SK-N-SH (cell line): Measurements from ENCODE around the gene MYL1. TPM values are rescaled to one million over a fixed set of nuclear protein-coding genes. Genes with fewer than 3 reads are reported as not detected.

Experiments
- CTCF ChIA-PET: fragments of 300-600, 350-600 bp; formaldehyde crosslinking; extraction: SDS; loops from one replicate; lab custom pipeline; 2021; lab: Yijun Ruan, JAX
- POLR2A ChIA-PET: fragments of 350-600 bp; sonication (Branson Sonifier 250); formaldehyde crosslinking; extraction: SDS; loops from one replicate; lab custom pipeline; 2020; ENCODE audit warnings: antibody characterized with exemption, inconsistent platforms; lab: Yijun Ruan, JAX
- DNase-seq: peaks from one replicate; pipeline ENCODE4 v3.0.0; 2012
- H2AFZ ChIP-seq: fragments of 200-600 bp; sonication (generic); 2 replicates; pipeline ENCODE4 v1.8.1; 2016; ENCODE audit warnings: antibody characterized with exemption, mild to moderate bottlenecking, low read depth
- H3F3A ChIP-seq: fragments of 200-600 bp; sonication (generic); replicated peaks from 2 replicates; pipeline ENCODE3; 2016; ENCODE audit warnings: antibody characterized with exemption, mild to moderate bottlenecking; ENCODE audit not compliant: insufficient read depth
- H3K27ac ChIP-seq, 2 experiments: fragments of 200-500 bp in 1 of 2; fragments of 200-600 bp in 1 of 2; sonication (Bioruptor generic) in 1 of 2; sonication (generic), shearing (Covaris generic) in 1 of 2; 2 replicates each; pipeline versions ENCODE4 v1.5.1 to v1.6.1; 2014 to 2016; ENCODE audit warnings: low read depth in 2 of 2, inconsistent platforms in 1 of 2, low read length in 1 of 2, mild to moderate bottlenecking in 1 of 2, mixed read lengths in 1 of 2
- H3K27me3 ChIP-seq: fragments of 200-600 bp; sonication (generic), shearing (Covaris generic); 2 replicates; pipeline ENCODE4 v1.6.1; 2016; ENCODE audit warnings: mixed run types; ENCODE audit not compliant: insufficient read depth
- H3K36me3 ChIP-seq, 2 experiments: fragments of 200-500 bp in 1 of 2; fragments of 200-600 bp in 1 of 2; sonication (Bioruptor generic) in 1 of 2; sonication (generic) in 1 of 2; replicated peaks in 1 of 2; 2 replicates each; pipeline versions ENCODE3 to v1.5.1; 2014 to 2016; ENCODE audit warnings: low read length in 1 of 2, mild to moderate bottlenecking in 1 of 2; ENCODE audit not compliant: insufficient read depth in 2 of 2, control insufficient read depth in 1 of 2
- H3K4me1 ChIP-seq, 2 experiments: fragments of 200-500 bp in 1 of 2; fragments of 200-600 bp in 1 of 2; sonication (Bioruptor generic) in 1 of 2; sonication (generic), shearing (Covaris generic) in 1 of 2; 2 replicates each; pipeline versions ENCODE4 v1.5.1 to v1.6.1; 2014 to 2016; ENCODE audit warnings: low read depth in 1 of 2, low read length in 1 of 2, mixed run types in 1 of 2; ENCODE audit not compliant: insufficient read depth in 2 of 2, control insufficient read depth in 1 of 2
- H3K4me2 ChIP-seq: fragments of 200-600 bp; sonication (generic), shearing (Covaris generic); 2 replicates; pipeline ENCODE4 v1.6.1; 2017; ENCODE audit warnings: mixed run types
- H3K4me3 ChIP-seq, 2 experiments: fragments of 200-500 bp in 1 of 2; fragments of 200-600 bp in 1 of 2; sonication (Bioruptor generic) in 1 of 2; sonication (generic), shearing (Covaris generic) in 1 of 2; 2 replicates each; pipeline versions ENCODE4 v1.5.1 to v1.8.1; 2014 to 2016; ENCODE audit warnings: low read depth in 2 of 2, inconsistent platforms in 1 of 2, low read length in 1 of 2, mild to moderate bottlenecking in 1 of 2, mixed read lengths in 1 of 2, moderate library complexity in 1 of 2
- H3K79me2 ChIP-seq: fragments of 200-600 bp; sonication (generic); 2 replicates; pipeline ENCODE4 v1.8.1; 2017; ENCODE audit warnings: mild to moderate bottlenecking; ENCODE audit not compliant: insufficient read depth
- H3K9ac ChIP-seq: fragments of 200-600 bp; sonication (generic); 2 replicates; pipeline ENCODE4 v1.6.1; 2017; ENCODE audit warnings: mixed run types
- H3K9me2 ChIP-seq: fragments of 200-600 bp; sonication (generic); 2 replicates; pipeline ENCODE4 v1.6.1; 2017; ENCODE audit warnings: mixed run types
- H3K9me3 ChIP-seq: fragments of 200-600 bp; sonication (generic); 2 replicates; pipeline ENCODE4 v1.6.1; 2017; ENCODE audit warnings: mixed run types, mild to moderate bottlenecking, moderate library complexity
- H4K20me1 ChIP-seq: fragments of 200-600 bp; sonication (generic); 2 replicates; pipeline ENCODE4 v1.6.1; 2017; ENCODE audit warnings: mild to moderate bottlenecking, mixed run types; ENCODE audit not compliant: insufficient read depth
- FOSL2 ChIP-seq: IDR thresholded peaks from 2 replicates; pipeline ENCODE4 v1.4.0; 2012; ENCODE audit warnings: low read depth, mild to moderate bottlenecking, moderate library complexity, borderline replicate concordance
- GATA2 ChIP-seq: sonication (generic); formaldehyde crosslinking; IDR thresholded peaks from 2 replicates; pipeline ENCODE4 v1.5.0; 2020; ENCODE audit warnings: mild to moderate bottlenecking, missing genetic modification reagents
- JUND ChIP-seq: IDR thresholded peaks from 2 replicates; pipeline ENCODE4 v1.4.0; 2012
- MEF2A ChIP-seq: IDR thresholded peaks from 2 replicates; pipeline ENCODE4 v1.4.0; 2012; ENCODE audit warnings: low read depth, borderline replicate concordance
- MXI1 ChIP-seq: IDR thresholded peaks from 2 replicates; pipeline ENCODE4 v1.6.1; 2012; ENCODE audit warnings: mild to moderate bottlenecking, low read depth, low read length, improper control_type of control experiment
- POLR2AphosphoS5 ChIP-seq: IDR thresholded peaks from 2 replicates; pipeline ENCODE4 v1.6.1; 2012; ENCODE audit warnings: low read depth, low read length
- RCOR1 ChIP-seq: fragments of 150-350 bp; IDR thresholded peaks from 2 replicates; pipeline ENCODE4 v1.6.1; 2017; ENCODE audit warnings: antibody characterized with exemption, low read length
- RXRA ChIP-seq: IDR thresholded peaks from 2 replicates; pipeline ENCODE4 v1.4.0; 2012; ENCODE audit warnings: low read depth, mild to moderate bottlenecking, borderline replicate concordance
- SIN3A ChIP-seq: IDR thresholded peaks from 2 replicates; pipeline ENCODE4 v1.6.1; 2012; ENCODE audit warnings: low read depth, mild to moderate bottlenecking, low read length, moderate library complexity, borderline replicate concordance
- TEAD4 ChIP-seq: IDR thresholded peaks from 2 replicates; pipeline ENCODE4 v1.4.0; 2012; ENCODE audit warnings: mild to moderate bottlenecking, borderline replicate concordance; ENCODE audit not compliant: insufficient read depth
- YY1 ChIP-seq: IDR thresholded peaks from 2 replicates; pipeline ENCODE4 v1.4.0; 2012; ENCODE audit warnings: low read depth, mild to moderate bottlenecking
- WGBS: methylation state at CpG from one replicate; pipeline ENCODE4 v1.1.6; 2017; ENCODE audit warnings: low lambda C conversion rate; 5-methylcytosine and 5-hydroxymethylcytosine counted together
- polyA plus RNA-seq, 3 experiments: library from polyadenylated mRNA; depleted of rRNA; stranded (reverse); fragments of >200 nt; gene quantifications; 2 replicates each; pipeline ENCODE4 v1.2.3, GENCODE V29; 2012
- TF ChIP-seq, protein P1 (sequence below): fragments of 150-350 bp; IDR thresholded peaks from 2 replicates; pipeline ENCODE4 v1.6.1; 2016; ENCODE audit warnings: mild to moderate bottlenecking, low read depth, low read length
- TF ChIP-seq, protein P2 (sequence below): IDR thresholded peaks from 2 replicates; pipeline ENCODE4 v1.4.0; 2012; ENCODE audit warnings: low read depth, borderline replicate concordance
- TF ChIP-seq, protein P3 (sequence below): IDR thresholded peaks from 2 replicates; pipeline ENCODE4 v1.6.1; 2012; ENCODE audit warnings: mild to moderate bottlenecking, low read depth, low read length, moderate library complexity
- TF ChIP-seq, protein P4 (sequence below): IDR thresholded peaks from 2 replicates; pipeline ENCODE4 v1.4.0; 2012; ENCODE audit warnings: low read depth
- TF ChIP-seq, protein P5 (sequence below): fragments of 200-600 bp; sonication (generic); IDR thresholded peaks from 2 replicates; pipeline ENCODE4 v1.6.1; 2017; ENCODE audit warnings: antibody characterized with exemption, mild to moderate bottlenecking, moderate library complexity

The MYL1 gene
- polyA plus RNA-seq, 1 of the 3 experiments (the other 2 are of a cell fraction) = not detected

DNA sequence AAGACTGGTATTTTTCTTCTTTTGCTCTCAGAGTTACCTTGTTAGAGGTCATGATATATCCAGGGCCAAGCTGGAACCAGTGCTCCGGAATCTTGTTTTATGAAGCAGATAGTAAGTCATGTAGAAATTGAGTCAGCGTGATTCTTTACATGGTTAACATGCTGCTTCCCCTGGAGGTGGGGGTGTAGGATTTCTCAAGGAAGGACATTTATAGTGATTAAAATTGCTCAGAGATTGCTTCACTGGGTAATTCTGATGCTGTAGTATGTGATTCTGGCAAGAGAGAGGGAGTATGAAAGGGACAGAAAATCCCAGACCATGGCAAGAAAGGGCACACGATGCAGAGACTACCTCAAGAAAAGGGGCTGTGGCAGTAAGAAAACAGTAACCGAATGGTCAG lies 8.0 kb upstream of the MYL1 start:
- POLR2A ChIA-PET = no interaction called here
- Histone ChIP-seq H3K36me3 (no peaks in the 10 kb centered on the region), H3K9me2 (no peaks in the 10 kb centered on the region), H2AFZ (no peak overlapping the region), H3K27me3 (no peaks in the 10 kb centered on the region), H3K9me3 (no peaks in the 10 kb centered on the region), H3K9ac (no peak overlapping the region), H3F3A (no peaks in the 10 kb centered on the region), H4K20me1 (no peaks in the 10 kb centered on the region), H3K4me1 (no peaks in the 10 kb centered on the region), H3K79me2 (no peaks in the 10 kb centered on the region)
- WGBS = 37% methylated on average over 4 of the region's 4 CpGs
- CTCF ChIA-PET = no interaction called here
- no peak for DNase-seq
- TF ChIP-seq RCOR1 = no peak
- no peak for TF ChIP-seq YY1
- TF ChIP-seq, protein P1, sequence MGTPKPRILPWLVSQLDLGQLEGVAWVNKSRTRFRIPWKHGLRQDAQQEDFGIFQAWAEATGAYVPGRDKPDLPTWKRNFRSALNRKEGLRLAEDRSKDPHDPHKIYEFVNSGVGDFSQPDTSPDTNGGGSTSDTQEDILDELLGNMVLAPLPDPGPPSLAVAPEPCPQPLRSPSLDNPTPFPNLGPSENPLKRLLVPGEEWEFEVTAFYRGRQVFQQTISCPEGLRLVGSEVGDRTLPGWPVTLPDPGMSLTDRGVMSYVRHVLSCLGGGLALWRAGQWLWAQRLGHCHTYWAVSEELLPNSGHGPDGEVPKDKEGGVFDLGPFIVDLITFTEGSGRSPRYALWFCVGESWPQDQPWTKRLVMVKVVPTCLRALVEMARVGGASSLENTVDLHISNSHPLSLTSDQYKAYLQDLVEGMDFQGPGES = no peak
- no peak for TF ChIP-seq RXRA
- TF ChIP-seq POLR2AphosphoS5 = no peak
- TF ChIP-seq SIN3A = no peak
- no peak for TF ChIP-seq GATA2 (CRISPR knock-in tag)
- TF ChIP-seq JUND = no peak
- TF ChIP-seq, all 33 proteins: peak for 0
- H3K27ac ChIP-seq = no peak overlapping the region
- H3K4me3 ChIP-seq = no peak overlapping the region
- no peak overlapping the region for H3K4me2 ChIP-seq

DNA sequence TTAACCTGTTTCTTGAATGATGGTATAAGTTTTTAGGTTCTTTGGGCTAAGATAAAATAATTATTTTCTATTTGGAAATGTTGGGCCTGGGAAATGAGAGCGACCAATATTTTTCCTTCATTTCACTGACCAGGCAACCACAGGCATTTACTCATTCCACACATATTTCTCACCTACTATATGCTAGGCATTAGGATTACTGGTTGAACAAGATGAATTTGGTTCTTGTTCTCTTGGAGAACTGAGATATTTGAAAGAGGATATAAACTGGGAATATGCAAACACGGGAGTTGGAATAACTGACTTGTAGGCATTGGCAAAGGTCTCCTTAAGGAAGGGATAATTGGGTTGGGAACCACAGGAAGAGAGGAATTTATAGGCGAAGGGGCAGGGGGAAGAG lies 3.9 kb upstream of the MYL1 start:
- Histone ChIP-seq H3F3A (no peaks in the 10 kb centered on the region), H3K4me3 (no peak overlapping the region), H3K9me3 (no peaks in the 10 kb centered on the region), H2AFZ (no peak overlapping the region), H3K9ac (no peak overlapping the region), H3K36me3 (no peaks in the 10 kb centered on the region), H3K4me2 (no peak overlapping the region), H3K27me3 (no peaks in the 10 kb centered on the region; the same call in 1 of the 2 replicates), H3K4me1 (no peaks in the 10 kb centered on the region), H3K27ac (no peak overlapping the region), H3K9me2 (no peaks in the 10 kb centered on the region), H4K20me1 (no peaks in the 10 kb centered on the region), H3K79me2 (no peaks in the 10 kb centered on the region)
- TF ChIP-seq, protein P2, sequence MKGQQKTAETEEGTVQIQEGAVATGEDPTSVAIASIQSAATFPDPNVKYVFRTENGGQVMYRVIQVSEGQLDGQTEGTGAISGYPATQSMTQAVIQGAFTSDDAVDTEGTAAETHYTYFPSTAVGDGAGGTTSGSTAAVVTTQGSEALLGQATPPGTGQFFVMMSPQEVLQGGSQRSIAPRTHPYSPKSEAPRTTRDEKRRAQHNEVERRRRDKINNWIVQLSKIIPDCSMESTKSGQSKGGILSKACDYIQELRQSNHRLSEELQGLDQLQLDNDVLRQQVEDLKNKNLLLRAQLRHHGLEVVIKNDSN = no peak
- TF ChIP-seq RCOR1 (no peak), FOSL2 (no peak), MEF2A (no peak)
- WGBS = 22% methylated on average over 3 of the region's 3 CpGs
- no peak for DNase-seq
- POLR2A ChIA-PET = no interaction called here
- CTCF ChIA-PET = no interaction called here

DNA sequence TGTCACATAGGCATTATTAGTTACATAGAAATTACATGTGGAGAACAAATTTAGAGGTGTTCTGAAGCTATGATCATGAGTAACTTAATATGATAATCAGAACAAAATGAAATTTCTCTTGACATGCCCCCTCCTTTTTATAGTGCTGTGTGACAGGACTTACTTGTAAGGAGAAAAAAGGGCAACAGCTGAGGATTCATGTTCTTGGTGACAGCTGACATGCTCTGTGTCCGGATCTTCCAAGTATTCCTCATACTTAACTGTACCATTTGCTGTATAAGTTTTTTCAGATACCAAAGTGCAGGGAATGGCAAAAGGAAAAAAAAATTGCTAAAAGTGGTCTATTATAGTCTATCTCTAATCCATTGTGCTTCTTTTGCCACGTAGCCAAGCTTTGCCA lies 3.5 kb upstream of the MYL1 start:
- H3K4me3 ChIP-seq = no peak overlapping the region
- H4K20me1 ChIP-seq = no peaks in the 10 kb centered on the region
- ChIA-PET POLR2A (no interaction called here), CTCF (no interaction called here)
- no peak overlapping the region for H2AFZ ChIP-seq
- no peaks in the 10 kb centered on the region for H3F3A ChIP-seq
- WGBS = 15% methylated on average over 2 of the region's 2 CpGs
- H3K79me2 ChIP-seq = no peaks in the 10 kb centered on the region
- no peak overlapping the region for H3K27ac ChIP-seq
- DNase-seq = no peak
- no peaks in the 10 kb centered on the region; the same call in 1 of the 2 replicates for H3K27me3 ChIP-seq
- H3K4me2 ChIP-seq = no peak overlapping the region
- no peaks in the 10 kb centered on the region for H3K36me3 ChIP-seq
- no peak overlapping the region for H3K9ac ChIP-seq
- H3K9me3 ChIP-seq = no peaks in the 10 kb centered on the region
- no peaks in the 10 kb centered on the region for H3K9me2 ChIP-seq
- H3K4me1 ChIP-seq = no peaks in the 10 kb centered on the region
- TF ChIP-seq, protein P3, sequence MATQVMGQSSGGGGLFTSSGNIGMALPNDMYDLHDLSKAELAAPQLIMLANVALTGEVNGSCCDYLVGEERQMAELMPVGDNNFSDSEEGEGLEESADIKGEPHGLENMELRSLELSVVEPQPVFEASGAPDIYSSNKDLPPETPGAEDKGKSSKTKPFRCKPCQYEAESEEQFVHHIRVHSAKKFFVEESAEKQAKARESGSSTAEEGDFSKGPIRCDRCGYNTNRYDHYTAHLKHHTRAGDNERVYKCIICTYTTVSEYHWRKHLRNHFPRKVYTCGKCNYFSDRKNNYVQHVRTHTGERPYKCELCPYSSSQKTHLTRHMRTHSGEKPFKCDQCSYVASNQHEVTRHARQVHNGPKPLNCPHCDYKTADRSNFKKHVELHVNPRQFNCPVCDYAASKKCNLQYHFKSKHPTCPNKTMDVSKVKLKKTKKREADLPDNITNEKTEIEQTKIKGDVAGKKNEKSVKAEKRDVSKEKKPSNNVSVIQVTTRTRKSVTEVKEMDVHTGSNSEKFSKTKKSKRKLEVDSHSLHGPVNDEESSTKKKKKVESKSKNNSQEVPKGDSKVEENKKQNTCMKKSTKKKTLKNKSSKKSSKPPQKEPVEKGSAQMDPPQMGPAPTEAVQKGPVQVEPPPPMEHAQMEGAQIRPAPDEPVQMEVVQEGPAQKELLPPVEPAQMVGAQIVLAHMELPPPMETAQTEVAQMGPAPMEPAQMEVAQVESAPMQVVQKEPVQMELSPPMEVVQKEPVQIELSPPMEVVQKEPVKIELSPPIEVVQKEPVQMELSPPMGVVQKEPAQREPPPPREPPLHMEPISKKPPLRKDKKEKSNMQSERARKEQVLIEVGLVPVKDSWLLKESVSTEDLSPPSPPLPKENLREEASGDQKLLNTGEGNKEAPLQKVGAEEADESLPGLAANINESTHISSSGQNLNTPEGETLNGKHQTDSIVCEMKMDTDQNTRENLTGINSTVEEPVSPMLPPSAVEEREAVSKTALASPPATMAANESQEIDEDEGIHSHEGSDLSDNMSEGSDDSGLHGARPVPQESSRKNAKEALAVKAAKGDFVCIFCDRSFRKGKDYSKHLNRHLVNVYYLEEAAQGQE = no peak
- TF ChIP-seq, protein P4, sequence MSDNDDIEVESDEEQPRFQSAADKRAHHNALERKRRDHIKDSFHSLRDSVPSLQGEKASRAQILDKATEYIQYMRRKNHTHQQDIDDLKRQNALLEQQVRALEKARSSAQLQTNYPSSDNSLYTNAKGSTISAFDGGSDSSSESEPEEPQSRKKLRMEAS = no peak
- TF ChIP-seq, protein P5, sequence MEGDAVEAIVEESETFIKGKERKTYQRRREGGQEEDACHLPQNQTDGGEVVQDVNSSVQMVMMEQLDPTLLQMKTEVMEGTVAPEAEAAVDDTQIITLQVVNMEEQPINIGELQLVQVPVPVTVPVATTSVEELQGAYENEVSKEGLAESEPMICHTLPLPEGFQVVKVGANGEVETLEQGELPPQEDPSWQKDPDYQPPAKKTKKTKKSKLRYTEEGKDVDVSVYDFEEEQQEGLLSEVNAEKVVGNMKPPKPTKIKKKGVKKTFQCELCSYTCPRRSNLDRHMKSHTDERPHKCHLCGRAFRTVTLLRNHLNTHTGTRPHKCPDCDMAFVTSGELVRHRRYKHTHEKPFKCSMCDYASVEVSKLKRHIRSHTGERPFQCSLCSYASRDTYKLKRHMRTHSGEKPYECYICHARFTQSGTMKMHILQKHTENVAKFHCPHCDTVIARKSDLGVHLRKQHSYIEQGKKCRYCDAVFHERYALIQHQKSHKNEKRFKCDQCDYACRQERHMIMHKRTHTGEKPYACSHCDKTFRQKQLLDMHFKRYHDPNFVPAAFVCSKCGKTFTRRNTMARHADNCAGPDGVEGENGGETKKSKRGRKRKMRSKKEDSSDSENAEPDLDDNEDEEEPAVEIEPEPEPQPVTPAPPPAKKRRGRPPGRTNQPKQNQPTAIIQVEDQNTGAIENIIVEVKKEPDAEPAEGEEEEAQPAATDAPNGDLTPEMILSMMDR = no peak
- no peak for TF ChIP-seq TEAD4
- TF ChIP-seq MXI1 = no peak
